IgD-negative memory B cell (primary cell): ENCODE results near the gene RRP1. TPM values are rescaled to one million over a fixed set of nuclear protein-coding genes. Genes with fewer than 3 reads are reported as not detected.
A peak's percentile ranks its signal among the peaks of the same experiment; 100 is the strongest.

ENCODE experiments used
- H3K27ac Mint-ChIP-seq, 3 donors: one replicate each; pipeline ENCODE4 v1.8.0; 2020 to 2022; ENCODE audit warnings: mild to moderate bottlenecking in 3 of 3, mixed read lengths in 3 of 3, moderate library complexity in 1 of 3
- H3K27me3 Mint-ChIP-seq: one replicate; pipeline ENCODE4 v1.8.0; 2021; ENCODE audit warnings: mixed read lengths
- H3K36me3 Mint-ChIP-seq: one replicate; pipeline ENCODE4 v1.8.0; 2020; ENCODE audit warnings: mild to moderate bottlenecking, mixed read lengths
- H3K4me1 Mint-ChIP-seq, 3 donors: one replicate each; pipeline ENCODE4 v1.8.0; 2020 to 2022; ENCODE audit warnings: mixed read lengths in 3 of 3, mild to moderate bottlenecking in 1 of 3
- H3K4me3 Mint-ChIP-seq, 4 donors: one replicate each; pipeline ENCODE4 v1.8.0; 2020 to 2022; ENCODE audit warnings: mild to moderate bottlenecking in 4 of 4, mixed read lengths in 4 of 4, moderate library complexity in 3 of 4
- H3K9me3 Mint-ChIP-seq, 3 donors: one replicate each; pipeline ENCODE4 v1.8.0; 2020 to 2021; ENCODE audit warnings: mixed read lengths in 3 of 3, mild to moderate bottlenecking in 1 of 3
- polyA plus RNA-seq: library from polyadenylated mRNA; unstranded; fragments of 300-500 nt; fragmentation: Illumina TruSeq; gene quantifications from one replicate; pipeline ENCODE4 v1.2.3, GENCODE V29; 2021

The RRP1 gene
- polyA plus RNA-seq = 18.2 TPM

GRCh38 chr21:43789276-43790009, at the start of gene RRP1:
Gene RRP1 (plus strand): TSS chr21:43789577. CDS start chr21:43789630, 53 bp downstream.
- no peaks in the 10 kb centered on the region for H3K27me3 Mint-ChIP-seq
- H3K9me3 Mint-ChIP-seq = no peaks in the 10 kb centered on the region
- H3K4me1 Mint-ChIP-seq = peaks cover 0 to 17% (median 10%) of the 10 kb centered on the region in 3 donors
- H3K36me3 Mint-ChIP-seq = no peaks in the 10 kb centered on the region
- peak within 1 kb of the TSS; percentile 91 to 98 (median 96) for H3K4me3 Mint-ChIP-seq
- H3K27ac Mint-ChIP-seq = peak within 1 kb of the TSS; percentile 77 to 96 (median 81)

- Mint-ChIP-seq H3K4me1 (no peaks in the 10 kb centered on the region), H3K27ac (peak overlapping the region in 2 of 3 donors; percentile 32 to 47), H3K4me3 (no peak overlapping the region), H3K36me3 (no peaks in the 10 kb centered on the region), H3K27me3 (peaks cover 2% of the 10 kb centered on the region), H3K9me3 (no peaks in the 10 kb centered on the region)
Measured at GRCh38 chr21:43739621-43740435, 49.5 kb upstream of the RRP1 start.

GRCh38 chr21:43740497-43741156, 48.8 kb upstream of the RRP1 start:
- Mint-ChIP-seq H3K4me1 (no peaks in the 10 kb centered on the region), H3K4me3 (peak overlapping the region in 2 of 4 donors; percentile 27 to 68), H3K27me3 (peaks cover 2% of the 10 kb centered on the region), H3K36me3 (no peaks in the 10 kb centered on the region), H3K27ac (peak overlapping the region in 2 of 3 donors; percentile 32 to 82), H3K9me3 (no peaks in the 10 kb centered on the region)

- Mint-ChIP-seq H3K27me3 (peaks cover 2% of the 10 kb centered on the region), H3K4me3 (no peak overlapping the region), H3K27ac (no peak overlapping the region), H3K4me1 (no peaks in the 10 kb centered on the region), H3K9me3 (no peaks in the 10 kb centered on the region), H3K36me3 (no peaks in the 10 kb centered on the region)
Measured at GRCh38 chr21:43741423-43742096, 47.8 kb upstream of the RRP1 start.

GRCh38 chr21:43743947-43744346, 45.4 kb upstream of the RRP1 start:
- H3K4me3 Mint-ChIP-seq = peak overlapping the region in 1 of 4 donors; percentile 47
- H3K4me1 Mint-ChIP-seq = no peaks in the 10 kb centered on the region
- H3K27me3 Mint-ChIP-seq = peaks cover 2% of the 10 kb centered on the region
- no peak overlapping the region for H3K27ac Mint-ChIP-seq
- no peaks in the 10 kb centered on the region for H3K9me3 Mint-ChIP-seq
- peaks cover 7% of the 10 kb centered on the region for H3K36me3 Mint-ChIP-seq

GRCh38 chr21:43744725-43745124, 44.7 kb upstream of the RRP1 start:
- Mint-ChIP-seq H3K9me3 (no peaks in the 10 kb centered on the region), H3K4me3 (no peak overlapping the region), H3K27ac (peak overlapping the region in 1 of 3 donors; percentile 28), H3K27me3 (peaks cover 2% of the 10 kb centered on the region), H3K4me1 (no peaks in the 10 kb centered on the region), H3K36me3 (peaks cover 7% of the 10 kb centered on the region)

GRCh38 chr21:43745772-43746517, 43.4 kb upstream of the RRP1 start:
- H3K36me3 Mint-ChIP-seq = peaks cover 7% of the 10 kb centered on the region
- no peak overlapping the region for H3K4me3 Mint-ChIP-seq
- H3K4me1 Mint-ChIP-seq = no peaks in the 10 kb centered on the region
- H3K27me3 Mint-ChIP-seq = no peaks in the 10 kb centered on the region
- H3K27ac Mint-ChIP-seq = no peak overlapping the region
- no peaks in the 10 kb centered on the region for H3K9me3 Mint-ChIP-seq

GRCh38 chr21:43748622-43749021, 40.8 kb upstream of the RRP1 start:
- Mint-ChIP-seq H3K27ac (no peak overlapping the region), H3K4me1 (no peaks in the 10 kb centered on the region), H3K36me3 (peaks cover 9% of the 10 kb centered on the region), H3K4me3 (no peak overlapping the region), H3K27me3 (no peaks in the 10 kb centered on the region), H3K9me3 (no peaks in the 10 kb centered on the region)

GRCh38 chr21:43749651-43750262, 39.6 kb upstream of the RRP1 start:
- Mint-ChIP-seq H3K4me3 (no peak overlapping the region), H3K27ac (peak overlapping the region in 1 of 3 donors; percentile 10)

GRCh38 chr21:43750339-43751033, 38.9 kb upstream of the RRP1 start:
- Mint-ChIP-seq H3K27ac (peak overlapping the region in 1 of 3 donors; percentile 29), H3K4me1 (no peaks in the 10 kb centered on the region), H3K36me3 (peaks cover 9% of the 10 kb centered on the region), H3K27me3 (no peaks in the 10 kb centered on the region), H3K4me3 (no peak overlapping the region), H3K9me3 (no peaks in the 10 kb centered on the region)

More at GRCh38 chr21:43749651-43750262, 39.6 kb upstream of the RRP1 start:
- H3K9me3 Mint-ChIP-seq = no peaks in the 10 kb centered on the region
- H3K36me3 Mint-ChIP-seq = peaks cover 9% of the 10 kb centered on the region
- no peaks in the 10 kb centered on the region for H3K4me1 Mint-ChIP-seq
- no peaks in the 10 kb centered on the region for H3K27me3 Mint-ChIP-seq

GRCh38 chr21:43751955-43752591, 37.3 kb upstream of the RRP1 start:
- Mint-ChIP-seq H3K4me1 (no peaks in the 10 kb centered on the region), H3K9me3 (no peaks in the 10 kb centered on the region), H3K27ac (peak overlapping the region in 1 of 3 donors; percentile 21), H3K36me3 (peaks cover 9% of the 10 kb centered on the region), H3K4me3 (no peak overlapping the region), H3K27me3 (no peaks in the 10 kb centered on the region)

GRCh38 chr21:43752758-43753438, 36.5 kb upstream of the RRP1 start:
- peaks cover 3% of the 10 kb centered on the region for H3K36me3 Mint-ChIP-seq
- peak overlapping the region in 1 of 3 donors; percentile 21 for H3K27ac Mint-ChIP-seq
- no peak overlapping the region for H3K4me3 Mint-ChIP-seq
- no peaks in the 10 kb centered on the region for H3K4me1 Mint-ChIP-seq
- no peaks in the 10 kb centered on the region for H3K9me3 Mint-ChIP-seq
- no peaks in the 10 kb centered on the region for H3K27me3 Mint-ChIP-seq
